GM23338 (cell line): ENCODE measurements around the gene LAPTM4A. TPM values are rescaled to one million over a fixed set of nuclear protein-coding genes. Genes with fewer than 3 reads are reported as not detected.

Experiments used
- ATAC-seq: fragments of 200-7000 bp; cut with Tn5 transposase; 3 replicates; pipeline ENCODE4 v1.9.1; 2020
- DNase-seq: peaks from one replicate; pipeline ENCODE4 v3.0.0-alpha.2; 2015; ENCODE audit warnings: low spot score
- H2AFZ ChIP-seq: fragments of 200-600 bp; sonication (generic); 2 replicates; pipeline ENCODE4 v1.8.0; 2016; ENCODE audit warnings: antibody characterized with exemption, mild to moderate bottlenecking, moderate library complexity
- H3F3A ChIP-seq: fragments of 200-600 bp; sonication (generic); replicated peaks from 2 replicates; pipeline ENCODE4 v1.8.0; 2017; ENCODE audit warnings: antibody characterized with exemption, mixed run types, low read depth
- H3K27ac ChIP-seq: fragments of 200-600 bp; sonication (generic); 2 replicates; pipeline ENCODE4 v1.6.1; 2016; ENCODE audit warnings: low read depth
- H3K27me3 ChIP-seq: fragments of 200-600 bp; sonication (generic); 2 replicates; pipeline ENCODE4 v1.8.0; 2016; ENCODE audit warnings: mild to moderate bottlenecking, mixed run types, moderate library complexity; ENCODE audit not compliant: insufficient read depth
- H3K36me3 ChIP-seq: fragments of 200-600 bp; sonication (generic); 2 replicates; pipeline ENCODE4 v1.8.0; 2016; ENCODE audit warnings: mild to moderate bottlenecking; ENCODE audit not compliant: insufficient read depth
- H3K4me1 ChIP-seq: fragments of 200-600 bp; sonication (generic); 2 replicates; pipeline ENCODE4 v1.8.0; 2016; ENCODE audit warnings: mild to moderate bottlenecking, moderate library complexity; ENCODE audit not compliant: insufficient read depth
- H3K4me2 ChIP-seq: fragments of 200-600 bp; sonication (generic); 2 replicates; pipeline ENCODE4 v1.7.1; 2017; ENCODE audit warnings: mixed run types
- H3K4me3 ChIP-seq: fragments of 200-600 bp; sonication (generic); 2 replicates; pipeline ENCODE4 v1.6.1; 2016; ENCODE audit warnings: mixed run types
- H3K79me2 ChIP-seq: fragments of 200-600 bp; sonication (generic); replicated peaks from 2 replicates; pipeline ENCODE4 v1.8.0; 2017; ENCODE audit warnings: mild to moderate bottlenecking; ENCODE audit not compliant: insufficient read depth
- H3K9me2 ChIP-seq: fragments of 200-600 bp; sonication (generic); 2 replicates; pipeline ENCODE4 v1.8.0; 2017; ENCODE audit not compliant: insufficient read depth
- H4K20me1 ChIP-seq: fragments of 200-600 bp; sonication (generic); replicated peaks from 2 replicates; pipeline ENCODE4 v1.8.0; 2017; ENCODE audit warnings: mild to moderate bottlenecking; ENCODE audit not compliant: insufficient read depth
- H3K27ac Mint-ChIP-seq: 2 replicates; pipeline ENCODE4 v1.8.0; 2020; ENCODE audit warnings: inconsistent platforms, mild to moderate bottlenecking, moderate library complexity, mixed read lengths
- H3K27me3 Mint-ChIP-seq: 3 replicates; pipeline ENCODE4 v1.8.0; 2022; ENCODE audit warnings: low read depth, mild to moderate bottlenecking, moderate library complexity, mixed read lengths, inconsistent platforms; ENCODE audit not compliant: insufficient read depth, poor library complexity
- H3K36me3 Mint-ChIP-seq: 3 replicates; pipeline ENCODE4 v1.8.0; 2021; ENCODE audit warnings: low read depth, mild to moderate bottlenecking, inconsistent platforms, moderate library complexity, mixed read lengths
- H3K4me1 Mint-ChIP-seq: 3 replicates; pipeline ENCODE4 v1.8.0; 2020; ENCODE audit warnings: mild to moderate bottlenecking, inconsistent platforms, mixed read lengths
- H3K4me3 Mint-ChIP-seq: 3 replicates; pipeline ENCODE4 v1.8.0; 2021; ENCODE audit warnings: moderate library complexity, mild to moderate bottlenecking, inconsistent platforms, mixed read lengths
- H3K9me3 Mint-ChIP-seq: 3 replicates; pipeline ENCODE4 v1.8.0; 2020; ENCODE audit warnings: moderate library complexity, mild to moderate bottlenecking, inconsistent platforms, mixed read lengths
- CREB1 ChIP-seq: fragments of 250-450 bp; sonication (Bioruptor Pico); IDR thresholded peaks from 2 replicates; pipeline ENCODE4 v1.5.0; 2020; ENCODE audit warnings: low read depth, mild to moderate bottlenecking, moderate library complexity
- CTCF ChIP-seq, 2 experiments: fragments of 200-600 bp in 1 of 2; sonication (generic) in 1 of 2; conservative IDR thresholded peaks; 2 replicates each; pipeline versions ENCODE4 v1.5.1 to v1.6.1; 2016 to 2017; ENCODE audit warnings: antibody characterized with exemption in 2 of 2, low read depth in 2 of 2, mild to moderate bottlenecking in 2 of 2, moderate library complexity in 1 of 2
- EZH2 ChIP-seq: fragments of 200-600 bp; sonication (generic); IDR thresholded peaks from one replicate; pipeline ENCODE4 v1.8.0; 2017; ENCODE audit warnings: antibody characterized with exemption, mild to moderate bottlenecking, low read depth; ENCODE audit not compliant: unreplicated experiment
- EZH2phosphoT487 ChIP-seq: fragments of 200-600 bp; sonication (generic); IDR thresholded peaks from one replicate; pipeline ENCODE4 v1.8.1; 2018; ENCODE audit warnings: antibody characterized with exemption; ENCODE audit not compliant: unreplicated experiment
- JUNB ChIP-seq: IDR thresholded peaks from one replicate; pipeline ENCODE4 v1.6.1; 2016; ENCODE audit warnings: antibody characterized with exemption; ENCODE audit not compliant: unreplicated experiment
- NANOG ChIP-seq: IDR thresholded peaks from 2 replicates; pipeline ENCODE4 v1.6.1; 2016; ENCODE audit warnings: antibody characterized with exemption, borderline replicate concordance
- POLR2AphosphoS5 ChIP-seq: IDR thresholded peaks from 2 replicates; pipeline ENCODE4 v1.6.1; 2016; ENCODE audit warnings: antibody characterized with exemption, low read depth
- STAT1 ChIP-seq: IDR thresholded peaks from one replicate; pipeline ENCODE4 v1.6.1; 2016; ENCODE audit warnings: antibody characterized with exemption; ENCODE audit not compliant: unreplicated experiment
- ZNF114 ChIP-seq: fragments of 250-450 bp; sonication (Bioruptor Pico); IDR thresholded peaks from 2 replicates; pipeline ENCODE4 v1.5.0; 2020; ENCODE audit warnings: mild to moderate bottlenecking, moderate library complexity
- ZNF331 ChIP-seq: fragments of 250-450 bp; sonication (Bioruptor Pico); IDR thresholded peaks from 2 replicates; pipeline ENCODE4 v1.5.0; 2020; ENCODE audit warnings: low read depth, mild to moderate bottlenecking, moderate library complexity
- polyA plus RNA-seq: library from polyadenylated mRNA; unstranded; fragments of >200 nt; fragmentation: Nextera tagmentation; extraction: Ambion mirVana; gene quantifications from 2 replicates; pipeline ENCODE4 v1.2.1, GENCODE V29; 2016
- total RNA-seq: library from RNA; depleted of rRNA; stranded (reverse); fragments of >200 nt; shearing (Covaris generic); gene quantifications from 2 replicates; pipeline ENCODE4 v1.2.3, GENCODE V29; 2014
- TF ChIP-seq, protein P1 (sequence below): fragments of 250-450 bp; sonication (Bioruptor Pico); IDR thresholded peaks from 2 replicates; pipeline ENCODE4 v1.5.0; 2020; ENCODE audit warnings: mild to moderate bottlenecking, moderate library complexity
- TF ChIP-seq, protein P2 (sequence below): IDR thresholded peaks from one replicate; pipeline ENCODE4 v1.6.1; 2018; ENCODE audit warnings: antibody characterized with exemption; ENCODE audit not compliant: unreplicated experiment
- TF ChIP-seq, protein P3 (sequence below): IDR thresholded peaks from 2 replicates; pipeline ENCODE4 v1.6.1; 2016; ENCODE audit warnings: antibody characterized with exemption

Gene LAPTM4A
- total and polyA plus RNA-seq, 2 experiments from 2014 or later, result 123 to 214 TPM

DNA sequence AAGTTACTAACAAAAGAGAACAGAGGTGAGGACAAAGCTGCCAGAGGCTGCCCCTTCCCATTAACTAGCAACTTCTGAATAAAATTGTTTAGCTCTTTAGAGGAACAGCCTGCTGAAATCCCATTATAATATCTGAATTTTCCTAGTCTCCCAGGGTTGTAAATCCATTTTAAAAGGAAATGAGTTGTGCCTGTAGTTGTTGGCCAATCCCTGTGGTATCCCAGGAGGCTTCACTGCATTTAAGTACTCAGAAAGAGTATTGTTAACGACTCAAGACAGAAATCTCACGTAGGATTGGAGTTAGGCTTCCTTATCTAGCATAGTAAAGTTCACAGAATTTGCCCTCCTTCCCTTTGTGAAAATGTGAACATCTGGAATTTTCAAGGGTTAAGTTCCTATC lies 8.9 kb downstream of the LAPTM4A start:
- ATAC-seq (no peak), DNase-seq (no peak)
- Mint-ChIP-seq H3K4me1 (peaks cover 3% of the 10 kb centered on the region; the same call in 2 of the 3 replicates), H3K36me3 (peaks cover 25% of the 10 kb centered on the region), H3K9me3 (no peaks in the 10 kb centered on the region), H3K4me3 (no peak overlapping the region), H3K27me3 (no peaks in the 10 kb centered on the region), H3K27ac (no peak overlapping the region)
- H3K4me3 ChIP-seq, result no peak overlapping the region
- peaks cover 6% of the 10 kb centered on the region; the same call in 1 of the 2 replicates for H3K4me1 ChIP-seq
- no peak overlapping the region for H3K4me2 ChIP-seq
- H4K20me1 ChIP-seq, result peaks cover 45% of the 10 kb centered on the region
- no peaks in the 10 kb centered on the region for H3F3A ChIP-seq
- no peaks in the 10 kb centered on the region for H3K27me3 ChIP-seq
- peaks cover 97% of the 10 kb centered on the region for H3K79me2 ChIP-seq
- TF ChIP-seq EZH2phosphoT487 (no peak), POLR2AphosphoS5 (no peak), STAT1 (no peak), CTCF (conservative IDR thresholded peaks at IDR 0.05; ENCODE audit: low read depth in 2 of 2) (no peak), JUNB (no peak), ZNF331 (CRISPR knock-in tag) (no peak), CREB1 (CRISPR knock-in tag) (no peak), EZH2 (no peak), NANOG (no peak), ZNF114 (CRISPR knock-in tag) (no peak)
- TF ChIP-seq, protein P1, sequence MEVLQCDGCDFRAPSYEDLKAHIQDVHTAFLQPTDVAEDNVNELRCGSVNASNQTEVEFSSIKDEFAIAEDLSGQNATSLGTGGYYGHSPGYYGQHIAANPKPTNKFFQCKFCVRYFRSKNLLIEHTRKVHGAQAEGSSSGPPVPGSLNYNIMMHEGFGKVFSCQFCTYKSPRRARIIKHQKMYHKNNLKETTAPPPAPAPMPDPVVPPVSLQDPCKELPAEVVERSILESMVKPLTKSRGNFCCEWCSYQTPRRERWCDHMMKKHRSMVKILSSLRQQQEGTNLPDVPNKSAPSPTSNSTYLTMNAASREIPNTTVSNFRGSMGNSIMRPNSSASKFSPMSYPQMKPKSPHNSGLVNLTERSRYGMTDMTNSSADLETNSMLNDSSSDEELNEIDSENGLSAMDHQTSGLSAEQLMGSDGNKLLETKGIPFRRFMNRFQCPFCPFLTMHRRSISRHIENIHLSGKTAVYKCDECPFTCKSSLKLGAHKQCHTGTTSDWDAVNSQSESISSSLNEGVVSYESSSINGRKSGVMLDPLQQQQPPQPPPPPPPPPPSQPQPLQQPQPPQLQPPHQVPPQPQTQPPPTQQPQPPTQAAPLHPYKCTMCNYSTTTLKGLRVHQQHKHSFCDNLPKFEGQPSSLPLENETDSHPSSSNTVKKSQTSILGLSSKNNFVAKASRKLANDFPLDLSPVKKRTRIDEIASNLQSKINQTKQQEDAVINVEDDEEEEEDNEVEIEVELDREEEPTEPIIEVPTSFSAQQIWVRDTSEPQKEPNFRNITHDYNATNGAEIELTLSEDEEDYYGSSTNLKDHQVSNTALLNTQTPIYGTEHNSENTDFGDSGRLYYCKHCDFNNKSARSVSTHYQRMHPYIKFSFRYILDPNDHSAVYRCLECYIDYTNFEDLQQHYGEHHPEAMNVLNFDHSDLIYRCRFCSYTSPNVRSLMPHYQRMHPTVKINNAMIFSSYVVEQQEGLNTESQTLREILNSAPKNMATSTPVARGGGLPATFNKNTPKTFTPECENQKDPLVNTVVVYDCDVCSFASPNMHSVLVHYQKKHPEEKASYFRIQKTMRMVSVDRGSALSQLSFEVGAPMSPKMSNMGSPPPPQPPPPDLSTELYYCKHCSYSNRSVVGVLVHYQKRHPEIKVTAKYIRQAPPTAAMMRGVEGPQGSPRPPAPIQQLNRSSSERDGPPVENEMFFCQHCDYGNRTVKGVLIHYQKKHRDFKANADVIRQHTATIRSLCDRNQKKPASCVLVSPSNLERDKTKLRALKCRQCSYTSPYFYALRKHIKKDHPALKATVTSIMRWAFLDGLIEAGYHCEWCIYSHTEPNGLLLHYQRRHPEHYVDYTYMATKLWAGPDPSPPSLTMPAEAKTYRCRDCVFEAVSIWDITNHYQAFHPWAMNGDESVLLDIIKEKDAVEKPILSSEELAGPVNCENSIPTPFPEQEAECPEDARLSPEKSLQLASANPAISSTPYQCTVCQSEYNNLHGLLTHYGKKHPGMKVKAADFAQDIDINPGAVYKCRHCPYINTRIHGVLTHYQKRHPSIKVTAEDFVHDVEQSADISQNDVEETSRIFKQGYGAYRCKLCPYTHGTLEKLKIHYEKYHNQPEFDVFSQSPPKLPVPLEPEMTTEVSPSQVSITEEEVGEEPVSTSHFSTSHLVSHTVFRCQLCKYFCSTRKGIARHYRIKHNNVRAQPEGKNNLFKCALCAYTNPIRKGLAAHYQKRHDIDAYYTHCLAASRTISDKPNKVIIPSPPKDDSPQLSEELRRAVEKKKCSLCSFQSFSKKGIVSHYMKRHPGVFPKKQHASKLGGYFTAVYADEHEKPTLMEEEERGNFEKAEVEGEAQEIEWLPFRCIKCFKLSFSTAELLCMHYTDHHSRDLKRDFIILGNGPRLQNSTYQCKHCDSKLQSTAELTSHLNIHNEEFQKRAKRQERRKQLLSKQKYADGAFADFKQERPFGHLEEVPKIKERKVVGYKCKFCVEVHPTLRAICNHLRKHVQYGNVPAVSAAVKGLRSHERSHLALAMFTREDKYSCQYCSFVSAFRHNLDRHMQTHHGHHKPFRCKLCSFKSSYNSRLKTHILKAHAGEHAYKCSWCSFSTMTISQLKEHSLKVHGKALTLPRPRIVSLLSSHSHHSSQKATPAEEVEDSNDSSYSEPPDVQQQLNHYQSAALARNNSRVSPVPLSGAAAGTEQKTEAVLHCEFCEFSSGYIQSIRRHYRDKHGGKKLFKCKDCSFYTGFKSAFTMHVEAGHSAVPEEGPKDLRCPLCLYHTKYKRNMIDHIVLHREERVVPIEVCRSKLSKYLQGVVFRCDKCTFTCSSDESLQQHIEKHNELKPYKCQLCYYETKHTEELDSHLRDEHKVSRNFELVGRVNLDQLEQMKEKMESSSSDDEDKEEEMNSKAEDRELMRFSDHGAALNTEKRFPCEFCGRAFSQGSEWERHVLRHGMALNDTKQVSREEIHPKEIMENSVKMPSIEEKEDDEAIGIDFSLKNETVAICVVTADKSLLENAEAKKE (CRISPR knock-in tag), result no peak
- TF ChIP-seq, protein P2, sequence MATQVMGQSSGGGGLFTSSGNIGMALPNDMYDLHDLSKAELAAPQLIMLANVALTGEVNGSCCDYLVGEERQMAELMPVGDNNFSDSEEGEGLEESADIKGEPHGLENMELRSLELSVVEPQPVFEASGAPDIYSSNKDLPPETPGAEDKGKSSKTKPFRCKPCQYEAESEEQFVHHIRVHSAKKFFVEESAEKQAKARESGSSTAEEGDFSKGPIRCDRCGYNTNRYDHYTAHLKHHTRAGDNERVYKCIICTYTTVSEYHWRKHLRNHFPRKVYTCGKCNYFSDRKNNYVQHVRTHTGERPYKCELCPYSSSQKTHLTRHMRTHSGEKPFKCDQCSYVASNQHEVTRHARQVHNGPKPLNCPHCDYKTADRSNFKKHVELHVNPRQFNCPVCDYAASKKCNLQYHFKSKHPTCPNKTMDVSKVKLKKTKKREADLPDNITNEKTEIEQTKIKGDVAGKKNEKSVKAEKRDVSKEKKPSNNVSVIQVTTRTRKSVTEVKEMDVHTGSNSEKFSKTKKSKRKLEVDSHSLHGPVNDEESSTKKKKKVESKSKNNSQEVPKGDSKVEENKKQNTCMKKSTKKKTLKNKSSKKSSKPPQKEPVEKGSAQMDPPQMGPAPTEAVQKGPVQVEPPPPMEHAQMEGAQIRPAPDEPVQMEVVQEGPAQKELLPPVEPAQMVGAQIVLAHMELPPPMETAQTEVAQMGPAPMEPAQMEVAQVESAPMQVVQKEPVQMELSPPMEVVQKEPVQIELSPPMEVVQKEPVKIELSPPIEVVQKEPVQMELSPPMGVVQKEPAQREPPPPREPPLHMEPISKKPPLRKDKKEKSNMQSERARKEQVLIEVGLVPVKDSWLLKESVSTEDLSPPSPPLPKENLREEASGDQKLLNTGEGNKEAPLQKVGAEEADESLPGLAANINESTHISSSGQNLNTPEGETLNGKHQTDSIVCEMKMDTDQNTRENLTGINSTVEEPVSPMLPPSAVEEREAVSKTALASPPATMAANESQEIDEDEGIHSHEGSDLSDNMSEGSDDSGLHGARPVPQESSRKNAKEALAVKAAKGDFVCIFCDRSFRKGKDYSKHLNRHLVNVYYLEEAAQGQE, result no peak
- TF ChIP-seq, protein P3, sequence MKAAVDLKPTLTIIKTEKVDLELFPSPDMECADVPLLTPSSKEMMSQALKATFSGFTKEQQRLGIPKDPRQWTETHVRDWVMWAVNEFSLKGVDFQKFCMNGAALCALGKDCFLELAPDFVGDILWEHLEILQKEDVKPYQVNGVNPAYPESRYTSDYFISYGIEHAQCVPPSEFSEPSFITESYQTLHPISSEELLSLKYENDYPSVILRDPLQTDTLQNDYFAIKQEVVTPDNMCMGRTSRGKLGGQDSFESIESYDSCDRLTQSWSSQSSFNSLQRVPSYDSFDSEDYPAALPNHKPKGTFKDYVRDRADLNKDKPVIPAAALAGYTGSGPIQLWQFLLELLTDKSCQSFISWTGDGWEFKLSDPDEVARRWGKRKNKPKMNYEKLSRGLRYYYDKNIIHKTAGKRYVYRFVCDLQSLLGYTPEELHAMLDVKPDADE, result no peak
- no peak overlapping the region for H3K27ac ChIP-seq
- no peak overlapping the region for H2AFZ ChIP-seq
- no peaks in the 10 kb centered on the region for H3K9me2 ChIP-seq
- H3K36me3 ChIP-seq, result peaks cover 17% of the 10 kb centered on the region
